Upper lobe of right lung (tissue), 1 donor: Measurements from ENCODE around the gene XPO1. TPM values are rescaled to one million over a fixed set of nuclear protein-coding genes. Genes with fewer than 3 reads are reported as not detected.

Experiments
- ATAC-seq: fragments of 200-7000 bp; cut with Tn5 transposase; one replicate; pipeline ENCODE4 v1.9.1; 2020; ENCODE audit warnings: mild to moderate bottlenecking, moderate library complexity
- DNase-seq: peaks from one replicate; pipeline ENCODE4 v3.0.0-alpha.2; 2020
- H3K27ac ChIP-seq: fragments of 200-600 bp; one replicate; pipeline ENCODE4 v1.8.0; 2022
- H3K27me3 ChIP-seq: fragments of 200-600 bp; one replicate; pipeline ENCODE4 v1.8.0; 2022; ENCODE audit warnings: mild to moderate bottlenecking
- H3K36me3 ChIP-seq: fragments of 200-600 bp; one replicate; pipeline ENCODE4 v1.8.0; 2022
- H3K4me1 ChIP-seq: fragments of 200-600 bp; one replicate; pipeline ENCODE4 v1.8.0; 2022
- H3K4me3 ChIP-seq: fragments of 200-600 bp; one replicate; pipeline ENCODE4 v1.8.0; 2022; ENCODE audit warnings: mild to moderate bottlenecking
- H3K9me3 ChIP-seq: fragments of 200-600 bp; one replicate; pipeline ENCODE4 v1.8.0; 2022
- intact Hi-C: fragments of 100-400 bp; cut with DNase I; formaldehyde crosslinking; loops from one replicate; pipeline ENCODE4 v1.11.0; 2022
- total RNA-seq: library from RNA; stranded (reverse); fragmentation: NEBNext Ultra II Directional; extraction: Animal tissue kit (Norgen Biotek cat#: 25700); gene quantifications from one replicate; pipeline ENCODE4 v1.2.1, GENCODE V29; 2021
- TF ChIP-seq, protein P1 (sequence below): fragments of 200-600 bp; IDR thresholded peaks from one replicate; pipeline ENCODE4 v1.8.0; 2022; ENCODE audit warnings: antibody characterized with exemption
- donor health status: DM: no; HTN: yes; CAD: no; lungs with severe emphysema.

The XPO1 gene
- total RNA-seq, 1 donor from 2014 or later: 98.9 TPM

DNA sequence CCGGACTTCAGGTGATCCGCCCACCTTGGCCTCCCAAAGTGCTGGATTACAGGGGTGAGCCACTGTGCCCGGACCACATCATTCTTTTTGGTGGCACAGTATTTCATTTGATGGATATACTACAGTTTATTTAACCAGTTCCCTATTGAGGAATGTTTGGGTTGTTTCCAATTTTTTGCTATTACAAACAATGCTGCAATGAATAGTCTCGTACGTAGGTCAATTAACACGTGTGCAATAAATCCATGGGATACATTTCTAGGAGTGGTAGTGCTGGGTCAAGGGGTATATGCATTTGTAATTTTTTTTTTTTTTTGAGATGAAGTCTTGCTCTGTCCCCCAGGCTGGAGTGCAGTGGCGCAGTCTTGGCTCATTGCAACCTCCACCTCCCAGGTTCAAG, 28.4 kb upstream of the XPO1 start:
- Histone ChIP-seq H3K36me3 (no peaks in the 10 kb centered on the region), H3K4me3 (no peak overlapping the region), H3K9me3 (no peaks in the 10 kb centered on the region), H3K27ac (no peak overlapping the region), H3K27me3 (no peaks in the 10 kb centered on the region), H3K4me1 (no peaks in the 10 kb centered on the region)
- TF ChIP-seq, protein P1, sequence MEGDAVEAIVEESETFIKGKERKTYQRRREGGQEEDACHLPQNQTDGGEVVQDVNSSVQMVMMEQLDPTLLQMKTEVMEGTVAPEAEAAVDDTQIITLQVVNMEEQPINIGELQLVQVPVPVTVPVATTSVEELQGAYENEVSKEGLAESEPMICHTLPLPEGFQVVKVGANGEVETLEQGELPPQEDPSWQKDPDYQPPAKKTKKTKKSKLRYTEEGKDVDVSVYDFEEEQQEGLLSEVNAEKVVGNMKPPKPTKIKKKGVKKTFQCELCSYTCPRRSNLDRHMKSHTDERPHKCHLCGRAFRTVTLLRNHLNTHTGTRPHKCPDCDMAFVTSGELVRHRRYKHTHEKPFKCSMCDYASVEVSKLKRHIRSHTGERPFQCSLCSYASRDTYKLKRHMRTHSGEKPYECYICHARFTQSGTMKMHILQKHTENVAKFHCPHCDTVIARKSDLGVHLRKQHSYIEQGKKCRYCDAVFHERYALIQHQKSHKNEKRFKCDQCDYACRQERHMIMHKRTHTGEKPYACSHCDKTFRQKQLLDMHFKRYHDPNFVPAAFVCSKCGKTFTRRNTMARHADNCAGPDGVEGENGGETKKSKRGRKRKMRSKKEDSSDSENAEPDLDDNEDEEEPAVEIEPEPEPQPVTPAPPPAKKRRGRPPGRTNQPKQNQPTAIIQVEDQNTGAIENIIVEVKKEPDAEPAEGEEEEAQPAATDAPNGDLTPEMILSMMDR: no peak
- no peak for DNase-seq
- no peak for ATAC-seq
- intact Hi-C loops: no loop called here

DNA sequence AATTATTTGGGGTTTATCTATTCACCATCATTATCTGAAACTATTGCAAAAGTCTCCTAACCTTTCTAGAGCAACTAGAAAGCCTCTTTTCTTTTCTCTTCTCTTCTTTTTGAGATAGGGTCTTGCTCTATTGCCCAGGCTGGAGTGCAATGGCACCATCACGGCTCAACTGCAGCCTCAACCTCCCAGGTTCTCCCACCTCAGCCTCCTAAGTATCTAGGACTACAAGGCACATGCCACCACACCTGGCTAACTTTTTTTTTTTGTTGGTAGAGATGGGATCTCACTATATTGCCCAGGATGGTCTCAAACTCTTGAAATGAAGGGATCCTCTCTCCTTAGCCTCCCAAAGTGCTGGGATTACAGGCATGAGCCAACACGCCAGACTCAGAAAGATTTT, 24.5 kb upstream of the XPO1 start:
- TF ChIP-seq, protein P1: no peak
- H3K36me3 ChIP-seq: no peaks in the 10 kb centered on the region
- no peak overlapping the region for H3K4me3 ChIP-seq
- no peaks in the 10 kb centered on the region for H3K9me3 ChIP-seq
- ATAC-seq: no peak
- DNase-seq: no peak
- H3K4me1 ChIP-seq: no peaks in the 10 kb centered on the region
- no peaks in the 10 kb centered on the region for H3K27me3 ChIP-seq
- no peak overlapping the region for H3K27ac ChIP-seq
- intact Hi-C loops: no loop called here

DNA sequence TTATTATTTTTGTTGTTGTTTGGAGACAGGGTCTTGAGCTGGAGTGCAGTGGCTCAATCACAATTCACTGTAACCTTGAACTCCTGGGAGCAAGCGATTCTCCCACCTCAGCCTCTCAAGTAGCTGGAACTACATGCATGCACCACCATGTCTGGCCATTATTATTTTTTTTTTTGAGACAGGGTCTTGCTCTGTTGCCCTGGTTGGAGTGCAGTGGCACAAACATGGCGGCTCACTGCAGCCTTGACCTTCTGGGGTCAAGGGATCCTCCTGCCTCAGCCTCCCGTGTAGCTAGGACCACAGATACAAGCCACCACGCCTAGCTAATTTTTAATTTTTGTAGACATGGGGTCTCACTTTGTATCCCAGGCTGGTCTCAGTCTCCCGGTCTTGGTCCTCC, 20.0 kb upstream of the XPO1 start:
- TF ChIP-seq, protein P1: no peak
- DNase-seq (no peak), ATAC-seq (no peak)
- H3K4me3 ChIP-seq: no peak overlapping the region
- H3K9me3 ChIP-seq: no peaks in the 10 kb centered on the region
- intact Hi-C loops: no loop called here
- H3K36me3 ChIP-seq: no peaks in the 10 kb centered on the region
- no peaks in the 10 kb centered on the region for H3K27me3 ChIP-seq
- H3K27ac ChIP-seq: no peak overlapping the region
- H3K4me1 ChIP-seq: no peaks in the 10 kb centered on the region

DNA sequence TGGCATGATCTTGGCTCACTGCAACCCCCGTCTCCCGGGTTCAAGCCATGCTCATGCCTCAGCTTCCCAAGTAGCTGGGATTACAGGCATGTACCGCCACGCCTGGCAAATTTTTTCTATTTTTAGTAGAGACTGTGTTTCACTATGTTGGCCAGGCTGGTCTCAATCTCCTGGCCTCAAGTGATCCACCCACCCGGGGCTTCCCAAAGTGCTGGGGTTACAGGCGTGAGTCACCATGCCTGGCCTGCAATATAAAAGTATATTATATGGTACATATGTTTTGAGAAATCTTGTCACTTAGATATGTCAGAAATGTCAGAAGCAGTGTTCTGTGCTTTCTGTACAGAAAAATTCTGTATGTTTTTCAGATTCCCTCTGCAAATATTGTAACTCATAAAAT, 19.2 kb upstream of the XPO1 start:
- Histone ChIP-seq H3K36me3 (no peaks in the 10 kb centered on the region), H3K27ac (no peak overlapping the region), H3K4me3 (no peak overlapping the region), H3K4me1 (no peaks in the 10 kb centered on the region), H3K9me3 (no peaks in the 10 kb centered on the region), H3K27me3 (no peaks in the 10 kb centered on the region)
- ATAC-seq (no peak), DNase-seq (no peak)
- TF ChIP-seq, protein P1: no peak
- intact Hi-C loops: no loop called here

DNA sequence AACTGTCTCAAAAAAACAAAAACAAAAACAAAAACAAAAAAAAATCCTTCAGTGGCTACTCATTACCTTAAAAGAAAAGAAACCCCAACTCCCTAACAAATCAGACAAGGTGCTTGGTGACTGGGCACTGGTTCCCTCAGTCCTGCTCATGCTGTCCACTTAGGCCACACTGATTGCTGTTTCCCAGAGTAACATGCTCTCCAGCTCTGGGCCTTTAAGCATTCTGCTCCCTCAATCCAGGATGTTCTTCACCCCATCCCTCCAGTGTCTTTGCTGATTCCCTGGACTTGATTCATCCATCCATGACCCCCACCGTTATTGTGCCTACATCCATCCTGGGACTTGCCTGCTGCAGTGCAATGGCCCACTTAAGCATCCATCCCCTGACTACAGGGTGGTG, 16.4 kb upstream of the XPO1 start:
- TF ChIP-seq, protein P1: no peak
- H3K9me3 ChIP-seq: no peaks in the 10 kb centered on the region
- H3K27me3 ChIP-seq: no peaks in the 10 kb centered on the region
- intact Hi-C loops: no loop called here
- H3K4me3 ChIP-seq: no peak overlapping the region
- H3K27ac ChIP-seq: no peak overlapping the region
- no peaks in the 10 kb centered on the region for H3K36me3 ChIP-seq
- no peaks in the 10 kb centered on the region for H3K4me1 ChIP-seq
- no peak for ATAC-seq
- DNase-seq: no peak
